ENCODE results near the gene GABRD. TPM values are rescaled to one million over a fixed set of nuclear protein-coding genes. Genes with fewer than 3 reads are reported as not detected.

Gene GABRD
- total and polyA plus RNA-seq, 9 donors: 0.35 to 2.2 (median 0.95) TPM

DNA sequence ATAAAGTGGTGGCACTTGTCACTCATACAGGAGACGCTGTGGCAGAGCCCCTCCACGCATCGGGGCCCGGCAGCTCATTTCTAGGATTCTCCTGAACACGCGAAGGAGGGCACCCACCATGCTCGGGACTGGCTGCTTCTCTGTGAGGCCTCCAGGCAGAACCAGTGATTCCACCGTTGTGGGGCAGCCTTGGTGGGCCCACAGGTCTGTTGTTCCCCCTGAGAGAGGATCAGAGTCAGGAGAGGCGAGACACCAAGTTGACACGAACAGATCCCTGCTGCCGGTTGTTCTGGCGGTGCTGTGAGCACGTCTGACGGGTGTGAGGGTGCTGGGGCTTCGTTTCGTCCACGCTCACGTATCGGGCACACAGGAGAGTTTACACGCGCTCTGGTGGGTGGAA is 57.7 kb downstream of the GABRD start:
- H3K27me3 ChIP-seq (ENCODE audit: control insufficient read depth, insufficient read depth, low read length): peaks cover 41% of the 10 kb centered on the region
- H3K4me1 ChIP-seq (ENCODE audit: control insufficient read depth, insufficient read depth, low read length): peaks cover 15% of the 10 kb centered on the region
- peaks cover 15% of the 10 kb centered on the region for H3K9me3 ChIP-seq (replicated peaks; ENCODE audit: control insufficient read depth, low read depth, low read length)
- no peak overlapping the region for H3K27ac ChIP-seq (ENCODE audit: low read length)
- no peak overlapping the region for H3K4me3 ChIP-seq (ENCODE audit: low read length)
- no peak for DNase-seq
- WGBS (ENCODE audit: insufficient coverage): 93% methylated on average over 21 of the region's 21 CpGs
- no peaks in the 10 kb centered on the region for H3K36me3 ChIP-seq (ENCODE audit: control insufficient read depth, insufficient read depth, low read length)

DNA sequence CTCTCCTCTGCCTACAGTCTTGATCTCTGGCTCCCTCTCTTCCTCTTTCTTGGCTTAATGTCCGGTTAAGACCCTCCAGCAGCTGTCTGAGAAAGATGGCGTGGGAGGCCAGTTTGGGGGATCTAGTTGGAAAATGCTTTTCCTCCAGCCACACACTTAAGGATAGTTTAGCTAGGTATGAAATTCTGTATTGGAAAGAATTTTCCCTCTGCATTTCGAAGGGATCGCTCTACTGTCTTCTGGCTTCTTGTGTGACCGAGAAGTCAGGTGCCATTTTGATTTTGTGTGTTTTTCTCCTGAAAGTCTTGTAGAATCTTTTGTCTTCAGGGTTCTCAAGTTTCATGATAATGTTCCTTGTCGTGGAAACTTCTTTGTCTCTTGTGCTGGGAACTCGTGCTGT is 59.0 kb downstream of the GABRD start:
- no peak overlapping the region for H3K4me3 ChIP-seq (ENCODE audit: low read length)
- H3K27me3 ChIP-seq (ENCODE audit: control insufficient read depth, insufficient read depth, low read length): peaks cover 37% of the 10 kb centered on the region
- H3K36me3 ChIP-seq (ENCODE audit: control insufficient read depth, insufficient read depth, low read length): no peaks in the 10 kb centered on the region
- peaks cover 15% of the 10 kb centered on the region for H3K9me3 ChIP-seq (replicated peaks; ENCODE audit: control insufficient read depth, low read depth, low read length)
- no peak for DNase-seq
- peaks cover 10% of the 10 kb centered on the region for H3K4me1 ChIP-seq (ENCODE audit: control insufficient read depth, insufficient read depth, low read length)
- H3K27ac ChIP-seq (ENCODE audit: low read length): no peak overlapping the region
- WGBS (ENCODE audit: insufficient coverage): 100% methylated on average over 2 of the region's 7 CpGs

DNA sequence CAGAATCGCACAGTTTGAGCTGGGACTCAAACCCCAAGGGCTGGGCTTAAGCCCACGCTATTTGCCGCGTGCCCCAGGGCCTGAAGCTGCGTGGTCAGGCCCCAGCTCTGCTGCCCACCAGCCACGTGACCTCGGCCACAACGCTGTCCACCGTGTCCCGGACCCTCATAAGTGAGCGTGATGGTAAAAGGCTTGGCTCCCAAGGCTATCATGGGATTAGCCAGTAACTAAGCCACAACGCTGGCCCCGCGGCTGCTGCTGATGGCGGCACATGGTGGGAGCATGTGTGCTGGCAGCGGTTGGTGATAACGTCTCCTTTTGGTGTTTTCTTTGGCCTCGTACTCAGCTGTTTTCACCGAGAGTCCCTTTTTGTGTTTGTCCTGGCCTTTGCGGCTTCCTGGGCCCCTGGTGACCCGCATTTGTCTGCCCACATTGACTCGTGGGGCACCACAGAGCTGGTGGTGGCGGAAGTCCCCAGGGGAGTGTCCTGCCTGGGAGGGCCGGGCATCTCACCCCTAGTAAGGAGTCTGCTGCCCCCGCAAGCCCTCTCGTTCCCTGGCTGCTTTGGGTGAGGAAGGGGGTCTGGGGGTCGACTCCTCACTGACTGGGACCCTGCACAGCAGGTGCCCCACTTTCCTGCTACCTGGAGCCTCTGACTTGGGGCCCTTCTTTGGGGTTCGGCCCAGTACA is 60.4 kb downstream of the GABRD start:
- H3K9me3 ChIP-seq (replicated peaks; ENCODE audit: control insufficient read depth, low read depth, low read length): peaks cover 15% of the 10 kb centered on the region
- 92% methylated on average over 25 of the region's 28 CpGs for WGBS (ENCODE audit: insufficient coverage)
- peaks cover 24% of the 10 kb centered on the region for H3K27me3 ChIP-seq (ENCODE audit: control insufficient read depth, insufficient read depth, low read length)
- H3K36me3 ChIP-seq (ENCODE audit: control insufficient read depth, insufficient read depth, low read length): no peaks in the 10 kb centered on the region
- no peak for DNase-seq
- no peaks in the 10 kb centered on the region for H3K4me1 ChIP-seq (ENCODE audit: control insufficient read depth, insufficient read depth, low read length)
- no peak overlapping the region for H3K4me3 ChIP-seq (ENCODE audit: low read length)
- H3K27ac ChIP-seq (ENCODE audit: low read length): no peak overlapping the region

DNA sequence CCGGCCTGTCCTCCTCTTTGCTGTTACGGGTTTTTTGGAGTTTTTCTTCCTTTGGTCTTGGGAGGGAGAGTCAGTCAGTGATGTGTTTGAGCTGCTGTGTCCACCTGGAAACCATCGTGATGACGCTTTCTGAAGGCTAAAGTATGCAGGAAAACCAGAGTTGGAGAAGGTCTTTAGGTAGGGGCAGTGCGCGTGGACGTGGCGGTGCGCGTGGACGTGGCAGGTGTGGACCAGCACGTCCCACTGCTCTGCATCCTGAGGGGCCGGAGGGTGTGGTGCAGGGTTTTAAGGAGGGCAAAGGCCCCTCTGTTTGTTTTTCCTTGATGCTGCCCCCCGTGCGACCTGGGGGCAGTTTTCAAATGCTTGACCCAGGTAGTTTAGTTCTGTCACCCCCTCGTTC is 61.0 kb downstream of the GABRD start:
- H3K36me3 ChIP-seq (ENCODE audit: control insufficient read depth, insufficient read depth, low read length): no peaks in the 10 kb centered on the region
- H3K27ac ChIP-seq (ENCODE audit: low read length): no peak overlapping the region
- H3K9me3 ChIP-seq (replicated peaks; ENCODE audit: control insufficient read depth, low read depth, low read length): peaks cover 15% of the 10 kb centered on the region
- no peak overlapping the region for H3K4me3 ChIP-seq (ENCODE audit: low read length)
- peaks cover 18% of the 10 kb centered on the region for H3K27me3 ChIP-seq (ENCODE audit: control insufficient read depth, insufficient read depth, low read length)
- DNase-seq: no peak
- H3K4me1 ChIP-seq (ENCODE audit: control insufficient read depth, insufficient read depth, low read length): no peaks in the 10 kb centered on the region
- WGBS (ENCODE audit: insufficient coverage): 92% methylated on average over 16 of the region's 16 CpGs

Other genes starting within 250 kb of the GABRD start
- 18.2 TPM for gene NADK, start 240.9 kb upstream of the GABRD start, total RNA-seq
- gene NADK, start 240.9 kb upstream of the GABRD start, polyA plus RNA-seq (ENCODE audit: insufficient read depth in 1 of 8, insufficient read length in 8 of 8, low replicate concordance in 1 of 8): 10 to 100 TPM; 28.1 to 40.1 (median 32.8) TPM
- gene GNB1, start 128.3 kb upstream of the GABRD start, total RNA-seq: 52.3 TPM
- 100 to 1,000 TPM; 151 to 216 (median 179) TPM for gene GNB1, start 128.3 kb upstream of the GABRD start, polyA plus RNA-seq (ENCODE audit: insufficient read depth in 1 of 8, insufficient read length in 8 of 8, low replicate concordance in 1 of 8)
- 162 TPM for gene CALML6, start 104.1 kb upstream of the GABRD start, total RNA-seq
- 100 to 1,000 TPM; 132 to 277 (median 201) TPM for gene CALML6, start 104.1 kb upstream of the GABRD start, polyA plus RNA-seq (ENCODE audit: insufficient read depth in 1 of 8, insufficient read length in 8 of 8, low replicate concordance in 1 of 8)
- gene TMEM52, start 100.1 kb upstream of the GABRD start, total RNA-seq: 66.3 TPM
- gene TMEM52, start 100.1 kb upstream of the GABRD start, polyA plus RNA-seq (ENCODE audit: insufficient read depth in 1 of 8, insufficient read length in 8 of 8, low replicate concordance in 1 of 8): 100 to 1,000 TPM in 2 of 8 donors, 10 to 100 TPM in 6; 43.3 to 129 (median 85.1) TPM
- not detected for gene CFAP74, start 15.6 kb upstream of the GABRD start, total RNA-seq
- under 1 TPM in 7 of 8 donors, not detected in 1; 0.04 to 0.72 (median 0.22) TPM for gene CFAP74, start 15.6 kb upstream of the GABRD start, polyA plus RNA-seq (ENCODE audit: insufficient read depth in 1 of 8, insufficient read length in 8 of 8, low replicate concordance in 1 of 8)
- gene PRKCZ, start 31.1 kb downstream of the GABRD start, total RNA-seq: 6.0 TPM
- gene PRKCZ, start 31.1 kb downstream of the GABRD start, polyA plus RNA-seq (ENCODE audit: insufficient read depth in 1 of 8, insufficient read length in 8 of 8, low replicate concordance in 1 of 8): 10 to 100 TPM in 1 of 8 donors, 1 to 10 TPM in 7; 4.0 to 10.5 (median 5.6) TPM
- 17.0 TPM for gene FAAP20, start 175.4 kb downstream of the GABRD start, total RNA-seq
- gene FAAP20, start 175.4 kb downstream of the GABRD start, polyA plus RNA-seq (ENCODE audit: insufficient read depth in 1 of 8, insufficient read length in 8 of 8, low replicate concordance in 1 of 8): 10 to 100 TPM; 35.0 to 56.4 (median 46.2) TPM
- 16.8 TPM for gene SKI, start 209.0 kb downstream of the GABRD start, total RNA-seq
- gene SKI, start 209.0 kb downstream of the GABRD start, polyA plus RNA-seq (ENCODE audit: insufficient read depth in 1 of 8, insufficient read length in 8 of 8, low replicate concordance in 1 of 8): 10 to 100 TPM; 49.7 to 83.2 (median 66.5) TPM

All from muscle of leg (tissue), 11 donors.